Measurements from ENCODE around the gene OPTC. TPM values are rescaled to one million over a fixed set of nuclear protein-coding genes. Genes with fewer than 3 reads are reported as not detected.

OPTC gene
- polyA plus RNA-seq, 1 donor from 2014 or later = not detected

- Histone ChIP-seq H3F3A (ENCODE audit: insufficient read depth, low read length, poor library complexity, severe bottlenecking) (no peaks in the 10 kb centered on the region), H3K36me3 (ENCODE audit: insufficient read depth, low read length) (no peaks in the 10 kb centered on the region), H3K9me3 (ENCODE audit: low read length) (no peaks in the 10 kb centered on the region), H4K20me1 (ENCODE audit: insufficient read depth) (no peaks in the 10 kb centered on the region), H3K4me3 (ENCODE audit: low read length) (no peak overlapping the region), H3K9me2 (ENCODE audit: insufficient read depth, low read length) (no peaks in the 10 kb centered on the region), H2AFZ (ENCODE audit: low read depth, low read length) (no peak overlapping the region), H3K9ac (ENCODE audit: low read length) (no peak overlapping the region), H3K4me2 (ENCODE audit: low read length) (no peak overlapping the region), H3K27me3 (ENCODE audit: insufficient read depth, low read depth, low read length) (no peaks in the 10 kb centered on the region), H3K27ac (ENCODE audit: low read length) (no peak overlapping the region), H3K79me2 (replicated peaks; ENCODE audit: insufficient read depth, low read length) (no peaks in the 10 kb centered on the region)
- TF ChIP-seq MXI1 (conservative IDR thresholded peaks at IDR 0.05; ENCODE audit: poor library complexity, severe bottlenecking) = no peak
- TF ChIP-seq REST (IDR thresholded peaks at IDR 0.05; ENCODE audit: borderline replicate concordance) = no peak
- no peak for TF ChIP-seq EZH2 (IDR thresholded peaks at IDR 0.05; ENCODE audit: borderline replicate concordance, insufficient read depth, low read length, poor library complexity, severe bottlenecking)
- no peak for TF ChIP-seq CTCF (IDR thresholded peaks at IDR 0.05; ENCODE audit: poor library complexity, severe bottlenecking)
- no peak for TF ChIP-seq TAF1 (IDR thresholded peaks at IDR 0.05; ENCODE audit: low read depth)
- no peak for TF ChIP-seq EP300 (conservative IDR thresholded peaks at IDR 0.05; ENCODE audit: poor library complexity, severe bottlenecking)
- no peak for TF ChIP-seq RAD21 (conservative IDR thresholded peaks at IDR 0.05)
- no peak for TF ChIP-seq POLR2AphosphoS5 (IDR thresholded peaks at IDR 0.05)
- TF ChIP-seq SMC3 (conservative IDR thresholded peaks at IDR 0.05; ENCODE audit: poor library complexity) = no peak
These were observed 43.3 kb upstream of the OPTC start for GRCh38 chr1:203450479-203451149.

- Histone ChIP-seq H3K79me2 (replicated peaks; ENCODE audit: insufficient read depth, low read length) (no peaks in the 10 kb centered on the region), H3K9me3 (ENCODE audit: low read length) (no peaks in the 10 kb centered on the region), H3K36me3 (ENCODE audit: insufficient read depth, low read length) (no peaks in the 10 kb centered on the region), H3K4me2 (ENCODE audit: low read length) (no peak overlapping the region), H3K27me3 (ENCODE audit: insufficient read depth, low read depth, low read length) (no peaks in the 10 kb centered on the region), H3K4me3 (ENCODE audit: low read length) (no peak overlapping the region), H3F3A (ENCODE audit: insufficient read depth, low read length, poor library complexity, severe bottlenecking) (no peaks in the 10 kb centered on the region), H4K20me1 (ENCODE audit: insufficient read depth) (no peaks in the 10 kb centered on the region), H3K9me2 (ENCODE audit: insufficient read depth, low read length) (no peaks in the 10 kb centered on the region), H2AFZ (ENCODE audit: low read depth, low read length) (no peak overlapping the region), H3K9ac (ENCODE audit: low read length) (no peak overlapping the region), H3K27ac (ENCODE audit: low read length) (no peak overlapping the region)
- TF ChIP-seq POLR2AphosphoS5 (IDR thresholded peaks at IDR 0.05) (no peak), SMC3 (conservative IDR thresholded peaks at IDR 0.05; ENCODE audit: poor library complexity) (no peak), MXI1 (conservative IDR thresholded peaks at IDR 0.05; ENCODE audit: poor library complexity, severe bottlenecking) (no peak), TAF1 (IDR thresholded peaks at IDR 0.05; ENCODE audit: low read depth) (no peak), EP300 (conservative IDR thresholded peaks at IDR 0.05; ENCODE audit: poor library complexity, severe bottlenecking) (no peak), EZH2 (IDR thresholded peaks at IDR 0.05; ENCODE audit: borderline replicate concordance, insufficient read depth, low read length, poor library complexity, severe bottlenecking) (no peak), CTCF (IDR thresholded peaks at IDR 0.05; ENCODE audit: poor library complexity, severe bottlenecking) (no peak)
These were observed 41.8 kb upstream of the OPTC start for GRCh38 chr1:203451836-203452784.
